OCI-LY1 (cell line): ENCODE results near the gene CAPG.

Experiments used
- H2AFZ ChIP-seq: fragments of 200-600 bp; sonication (generic), shearing (Covaris generic); 2 replicates; pipeline ENCODE4 v1.6.0; 2014; ENCODE audit warnings: antibody characterized with exemption, mild to moderate bottlenecking, low read length
- H3F3A ChIP-seq: fragments of 200-600 bp; sonication (generic), shearing (Covaris generic); 2 replicates; pipeline ENCODE4 v1.6.0; 2014; ENCODE audit warnings: mild to moderate bottlenecking, antibody characterized with exemption, low read length, moderate library complexity; ENCODE audit not compliant: insufficient read depth
- H3K27ac ChIP-seq: fragments of 200-600 bp; sonication (generic); 2 replicates; pipeline ENCODE4 v1.5.1; 2014; ENCODE audit warnings: low read length, mixed run types, mild to moderate bottlenecking, low read depth; ENCODE audit not compliant: poor library complexity, severe bottlenecking
- H3K27me3 ChIP-seq: fragments of 200-600 bp; sonication (generic); 2 replicates; pipeline ENCODE4 v1.6.0; 2014; ENCODE audit warnings: antibody characterized with exemption, mild to moderate bottlenecking, low read length, moderate library complexity; ENCODE audit not compliant: insufficient read depth
- H3K36me3 ChIP-seq: fragments of 200-600 bp; sonication (generic); 2 replicates; pipeline ENCODE4 v1.6.1; 2014; ENCODE audit warnings: mild to moderate bottlenecking, antibody characterized with exemption, low read length, moderate library complexity, mixed read lengths; ENCODE audit not compliant: insufficient read depth
- H3K4me1 ChIP-seq: fragments of 200-600 bp; sonication (generic); 2 replicates; pipeline ENCODE4 v1.5.1; 2014; ENCODE audit warnings: mild to moderate bottlenecking, low read length, moderate library complexity; ENCODE audit not compliant: insufficient read depth, severe bottlenecking
- H3K4me2 ChIP-seq: fragments of 200-600 bp; sonication (generic), shearing (Covaris generic); 2 replicates; pipeline ENCODE4 v1.6.1; 2014; ENCODE audit warnings: low read length
- H3K4me3 ChIP-seq: fragments of 200-600 bp; sonication (generic); 2 replicates; pipeline ENCODE4 v1.5.1; 2014; ENCODE audit warnings: low read length, low read depth, mild to moderate bottlenecking, mixed read lengths; ENCODE audit not compliant: poor library complexity, severe bottlenecking
- H3K79me2 ChIP-seq: fragments of 200-600 bp; shearing (Covaris generic); 2 replicates; pipeline ENCODE4 v1.6.1; 2016; ENCODE audit warnings: mixed run types, low read length, mixed read lengths; ENCODE audit not compliant: insufficient read depth
- H3K9ac ChIP-seq: fragments of 200-600 bp; sonication (generic), shearing (Covaris generic); 2 replicates; pipeline ENCODE4 v1.6.1; 2014; ENCODE audit warnings: mild to moderate bottlenecking, low read length, mixed read lengths
- H3K9me2 ChIP-seq: fragments of 200-600 bp; sonication (generic), shearing (Covaris generic); 2 replicates; pipeline ENCODE4 v1.6.1; 2014; ENCODE audit warnings: low read depth, mild to moderate bottlenecking, low read length, mixed read lengths
- H3K9me3 ChIP-seq: fragments of 200-600 bp; shearing (Covaris generic); 2 replicates; pipeline ENCODE4 v1.6.1; 2014; ENCODE audit warnings: low read length, mixed read lengths
- H4K20me1 ChIP-seq: fragments of 200-600 bp; sonication (generic), shearing (Covaris generic); 2 replicates; pipeline ENCODE4 v1.6.0; 2016; ENCODE audit warnings: mild to moderate bottlenecking, low read length; ENCODE audit not compliant: insufficient read depth
- CTCF ChIP-seq: fragments of 200-600 bp; sonication (generic), shearing (Covaris generic); IDR thresholded peaks from 2 replicates; pipeline ENCODE4 v1.5.1; 2017; ENCODE audit warnings: mild to moderate bottlenecking, antibody characterized with exemption, low read length, moderate library complexity, mixed read lengths
- EZH2 ChIP-seq: fragments of 200-600 bp; sonication (generic), shearing (Covaris generic); IDR thresholded peaks from 2 replicates; pipeline ENCODE4 v1.8.0; 2017; ENCODE audit warnings: borderline replicate concordance, mixed run types, mild to moderate bottlenecking, antibody characterized with exemption, low read length, moderate library complexity, mixed read lengths

The CAPG gene

DNA sequence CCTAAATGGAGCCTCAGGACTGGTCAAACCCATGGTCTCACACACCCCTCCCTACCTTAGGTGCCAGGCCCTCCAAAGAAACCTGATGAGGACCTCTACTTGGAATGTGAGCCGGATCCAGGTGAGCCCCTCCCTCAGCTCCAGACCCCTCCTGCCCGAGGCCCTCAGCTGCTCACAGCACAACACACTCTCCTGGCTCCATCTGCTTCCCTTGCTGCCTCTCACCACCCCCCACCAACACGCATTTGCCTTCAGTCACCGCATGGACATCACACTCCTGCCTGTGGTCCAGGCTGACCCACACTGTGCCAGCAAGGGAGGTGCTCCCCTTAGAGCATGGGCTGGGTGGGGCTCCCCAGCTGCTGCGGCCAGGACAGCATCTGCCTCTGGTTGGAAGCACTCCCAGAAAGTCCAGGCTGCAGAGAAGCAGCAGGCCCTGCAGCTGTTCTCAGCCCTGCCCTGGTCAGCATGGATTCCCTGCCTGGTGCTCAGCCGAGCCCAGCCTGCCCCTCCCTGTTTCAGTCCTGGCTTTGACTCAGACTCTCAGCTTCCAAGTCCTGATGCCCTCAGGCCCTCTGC, 23.4 kb upstream of the CAPG start:
- no peaks in the 10 kb centered on the region for H3K9me3 ChIP-seq
- no peak overlapping the region for H3K4me2 ChIP-seq
- no peaks in the 10 kb centered on the region for H3F3A ChIP-seq
- no peak overlapping the region for H3K9ac ChIP-seq
- no peaks in the 10 kb centered on the region for H3K36me3 ChIP-seq
- H2AFZ ChIP-seq = no peak overlapping the region
- no peak for TF ChIP-seq EZH2
- no peak for TF ChIP-seq CTCF
- no peak overlapping the region for H3K4me3 ChIP-seq
- H3K79me2 ChIP-seq = no peaks in the 10 kb centered on the region
- no peak overlapping the region for H3K27ac ChIP-seq
- H4K20me1 ChIP-seq = no peaks in the 10 kb centered on the region
- no peaks in the 10 kb centered on the region for H3K27me3 ChIP-seq
- H3K9me2 ChIP-seq = no peaks in the 10 kb centered on the region
- H3K4me1 ChIP-seq = peaks cover 22% of the 10 kb centered on the region

DNA sequence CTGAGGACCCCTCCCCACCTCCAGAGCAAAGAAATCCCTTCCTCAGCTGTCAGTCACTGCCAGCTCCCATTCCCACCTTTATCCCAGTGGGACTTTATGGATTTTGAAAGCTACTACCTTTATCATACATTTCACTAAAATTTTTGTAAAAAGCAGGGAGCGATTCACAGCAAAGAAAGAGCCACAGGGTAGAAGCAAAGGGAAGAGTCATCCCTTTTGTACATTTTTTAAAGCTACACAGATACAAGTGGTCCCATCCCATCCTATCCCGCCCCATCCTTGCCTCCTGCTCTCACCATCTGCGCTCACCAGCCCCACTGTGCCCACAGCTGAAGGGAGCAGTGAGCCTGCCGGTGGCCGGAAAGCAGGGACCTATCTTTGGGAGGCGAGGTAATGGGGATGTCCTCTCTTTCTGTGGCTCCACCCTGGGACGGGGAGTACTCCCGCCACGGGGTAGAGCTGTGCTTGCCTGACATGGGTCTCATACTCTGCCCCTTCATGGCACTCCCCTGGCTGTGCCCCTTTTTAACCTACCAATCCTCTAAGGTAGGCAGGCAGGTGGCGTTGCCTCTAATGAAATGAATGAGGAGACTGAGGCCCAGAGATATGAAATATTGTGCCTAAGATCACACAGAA, 21.5 kb upstream of the CAPG start:
- no peak overlapping the region for H3K9ac ChIP-seq
- no peak overlapping the region for H3K27ac ChIP-seq
- no peak overlapping the region for H3K4me2 ChIP-seq

DNA sequence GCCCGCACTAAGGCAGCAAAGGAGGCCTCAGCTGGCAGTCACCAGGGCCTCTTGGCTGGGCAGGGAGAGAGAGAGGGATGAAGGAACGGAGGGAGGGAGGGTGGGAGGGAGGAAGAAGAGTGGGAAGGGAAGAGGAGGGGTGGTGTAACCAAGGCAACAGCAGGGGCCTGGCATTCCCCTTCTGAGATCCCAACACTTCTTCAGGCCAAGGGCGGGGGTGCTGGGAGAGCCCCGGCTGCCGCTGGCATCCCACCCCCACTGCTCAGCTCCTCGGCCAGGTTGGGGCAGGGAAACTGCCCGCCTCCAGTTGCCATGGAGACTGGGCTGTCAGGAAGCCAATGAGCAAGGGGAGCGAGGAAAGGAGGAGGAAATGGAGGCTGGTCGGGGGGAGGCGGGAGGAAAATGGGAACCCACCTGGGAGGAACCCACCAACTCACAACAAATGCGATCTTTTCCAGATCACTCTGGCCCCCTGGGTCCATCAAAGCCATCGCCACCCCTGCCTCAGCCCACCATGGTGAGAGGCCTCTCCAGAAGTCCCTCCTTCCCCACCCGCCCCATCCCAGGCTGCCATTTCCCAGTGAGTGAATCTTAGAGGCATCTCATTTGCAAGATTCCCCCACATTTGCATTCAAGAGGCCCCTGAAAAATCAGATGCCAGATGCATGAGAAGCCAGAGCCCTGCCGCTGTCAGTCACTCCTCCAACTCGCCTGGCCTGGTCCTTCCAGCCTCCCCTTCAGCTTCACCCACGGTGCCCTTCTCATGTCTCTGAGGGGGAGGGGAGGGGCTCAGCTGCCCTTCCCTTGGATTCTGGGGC, 20.8 kb upstream of the CAPG start:
- no peak overlapping the region for H2AFZ ChIP-seq
- no peaks in the 10 kb centered on the region for H4K20me1 ChIP-seq
- no peaks in the 10 kb centered on the region for H3F3A ChIP-seq
- no peak overlapping the region for H3K27ac ChIP-seq
- no peaks in the 10 kb centered on the region for H3K9me3 ChIP-seq
- H3K27me3 ChIP-seq = no peaks in the 10 kb centered on the region
- H3K4me3 ChIP-seq = no peak overlapping the region
- TF ChIP-seq EZH2 (no peak), CTCF (no peak)
- no peaks in the 10 kb centered on the region for H3K9me2 ChIP-seq
- no peaks in the 10 kb centered on the region for H3K79me2 ChIP-seq
- H3K9ac ChIP-seq = no peak overlapping the region
- H3K4me1 ChIP-seq = peaks cover 5% of the 10 kb centered on the region
- no peaks in the 10 kb centered on the region for H3K36me3 ChIP-seq
- no peak overlapping the region for H3K4me2 ChIP-seq

More for the DNA sequence above, 21.5 kb upstream of the CAPG start:
- no peaks in the 10 kb centered on the region for H4K20me1 ChIP-seq
- TF ChIP-seq CTCF (no peak), EZH2 (no peak)
- H3F3A ChIP-seq = no peaks in the 10 kb centered on the region
- H3K4me3 ChIP-seq = no peak overlapping the region
- peaks cover 5% of the 10 kb centered on the region for H3K4me1 ChIP-seq
- no peaks in the 10 kb centered on the region for H3K9me2 ChIP-seq
- H3K9me3 ChIP-seq = no peaks in the 10 kb centered on the region
- no peaks in the 10 kb centered on the region for H3K36me3 ChIP-seq
- H2AFZ ChIP-seq = no peak overlapping the region
- H3K27me3 ChIP-seq = no peaks in the 10 kb centered on the region
- H3K79me2 ChIP-seq = no peaks in the 10 kb centered on the region
